Measurements from ENCODE around the gene ELAPOR2.

GRCh38 chr7:87057210-87057609 is 2.2 kb downstream of the ELAPOR2 start:
- TF ChIP-seq, protein P1, sequence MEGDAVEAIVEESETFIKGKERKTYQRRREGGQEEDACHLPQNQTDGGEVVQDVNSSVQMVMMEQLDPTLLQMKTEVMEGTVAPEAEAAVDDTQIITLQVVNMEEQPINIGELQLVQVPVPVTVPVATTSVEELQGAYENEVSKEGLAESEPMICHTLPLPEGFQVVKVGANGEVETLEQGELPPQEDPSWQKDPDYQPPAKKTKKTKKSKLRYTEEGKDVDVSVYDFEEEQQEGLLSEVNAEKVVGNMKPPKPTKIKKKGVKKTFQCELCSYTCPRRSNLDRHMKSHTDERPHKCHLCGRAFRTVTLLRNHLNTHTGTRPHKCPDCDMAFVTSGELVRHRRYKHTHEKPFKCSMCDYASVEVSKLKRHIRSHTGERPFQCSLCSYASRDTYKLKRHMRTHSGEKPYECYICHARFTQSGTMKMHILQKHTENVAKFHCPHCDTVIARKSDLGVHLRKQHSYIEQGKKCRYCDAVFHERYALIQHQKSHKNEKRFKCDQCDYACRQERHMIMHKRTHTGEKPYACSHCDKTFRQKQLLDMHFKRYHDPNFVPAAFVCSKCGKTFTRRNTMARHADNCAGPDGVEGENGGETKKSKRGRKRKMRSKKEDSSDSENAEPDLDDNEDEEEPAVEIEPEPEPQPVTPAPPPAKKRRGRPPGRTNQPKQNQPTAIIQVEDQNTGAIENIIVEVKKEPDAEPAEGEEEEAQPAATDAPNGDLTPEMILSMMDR (conservative IDR thresholded peaks at IDR 0.05; ENCODE audit: low read depth, low read length): no peak
- TF ChIP-seq EZH2 (IDR thresholded peaks at IDR 0.05; ENCODE audit: low read length, unreplicated experiment) (no peak), EZH2phosphoT487 (IDR thresholded peaks at IDR 0.05; ENCODE audit: borderline replicate concordance, low read length) (no peak)

All from PC-3 (cell line).